Measurements from ENCODE around the gene ARHGAP35.
"Not testable (repeated sequence)": the region's sequence is repeated elsewhere in the genome, so short reads cannot be mapped to it uniquely, and the experiment has no call there.

ARHGAP35 gene

GRCh38 chr19:46868025-46868802, 7.4 kb downstream of the ARHGAP35 start:
- no peak for DNase-seq (ENCODE audit: low read depth, low spot score)

GRCh38 chr19:46871173-46871572, 10.4 kb downstream of the ARHGAP35 start:
- DNase-seq (ENCODE audit: low read depth, low spot score) = not testable (repeated sequence)

- no peak for DNase-seq (ENCODE audit: low read depth, low spot score)
Measured at GRCh38 chr19:46872967-46873366, 12.2 kb downstream of the ARHGAP35 start.

- no peak for DNase-seq (ENCODE audit: low read depth, low spot score)
Measured at GRCh38 chr19:46875234-46875633, 14.4 kb downstream of the ARHGAP35 start.

DNA sequence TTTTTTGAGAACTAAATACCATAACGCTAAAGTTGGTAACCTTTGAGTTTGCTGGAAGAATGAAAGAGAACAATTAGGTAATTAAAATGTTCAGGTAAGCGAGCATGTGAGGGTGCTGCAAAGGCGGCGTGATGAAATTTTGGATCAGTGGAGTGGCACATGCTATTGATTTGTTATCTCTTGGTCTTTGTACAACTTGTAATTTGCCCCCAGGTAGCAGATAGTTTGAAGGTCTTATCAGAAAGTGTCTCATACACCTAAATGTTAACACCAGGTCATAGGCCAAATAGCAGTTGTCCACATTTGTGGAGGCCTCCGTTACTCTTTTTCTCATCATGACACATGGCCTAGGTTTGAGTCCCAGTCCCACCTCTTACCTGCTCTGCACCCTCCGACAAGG, 14.9 kb downstream of the ARHGAP35 start:
- no peak for DNase-seq (ENCODE audit: low read depth, low spot score)

DNA sequence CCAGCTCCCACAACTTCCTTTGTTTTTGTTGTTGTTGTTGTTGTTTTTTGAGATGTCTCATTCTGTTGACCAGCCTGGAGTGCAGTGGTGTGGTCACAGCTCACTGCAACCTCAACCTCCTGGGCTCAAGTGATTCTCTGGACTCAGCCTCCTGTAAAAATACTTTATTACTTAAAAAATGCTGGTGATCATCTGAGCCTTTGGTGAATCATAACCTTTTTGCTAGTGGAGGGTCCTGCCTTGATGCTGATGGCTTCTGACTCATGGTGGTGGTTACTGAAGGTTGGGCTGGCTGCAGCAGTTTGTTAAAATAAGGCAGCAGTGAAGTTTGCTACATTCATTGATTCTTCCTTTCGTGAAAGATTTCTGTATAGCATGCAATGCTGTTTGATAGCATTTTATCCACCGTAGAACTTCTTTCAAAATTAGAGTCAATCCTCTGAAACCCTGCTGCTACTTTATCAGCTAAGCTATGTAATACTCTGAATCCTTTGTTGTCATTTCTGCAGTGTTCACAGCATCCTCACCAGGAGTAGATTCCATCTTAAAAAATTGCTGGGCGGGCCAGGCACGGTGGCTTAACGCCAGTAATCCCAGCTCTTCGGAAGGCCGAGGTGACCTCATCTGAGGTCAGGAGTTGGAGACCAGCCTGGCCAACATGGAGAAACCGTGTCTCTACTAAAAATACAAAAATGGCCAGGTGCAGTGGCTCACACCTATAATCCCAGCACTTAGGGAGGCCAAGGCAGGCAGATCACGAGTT, 18.0 kb downstream of the ARHGAP35 start:
- peak; percentile 88 for DNase-seq (ENCODE audit: low read depth, low spot score)

DNA sequence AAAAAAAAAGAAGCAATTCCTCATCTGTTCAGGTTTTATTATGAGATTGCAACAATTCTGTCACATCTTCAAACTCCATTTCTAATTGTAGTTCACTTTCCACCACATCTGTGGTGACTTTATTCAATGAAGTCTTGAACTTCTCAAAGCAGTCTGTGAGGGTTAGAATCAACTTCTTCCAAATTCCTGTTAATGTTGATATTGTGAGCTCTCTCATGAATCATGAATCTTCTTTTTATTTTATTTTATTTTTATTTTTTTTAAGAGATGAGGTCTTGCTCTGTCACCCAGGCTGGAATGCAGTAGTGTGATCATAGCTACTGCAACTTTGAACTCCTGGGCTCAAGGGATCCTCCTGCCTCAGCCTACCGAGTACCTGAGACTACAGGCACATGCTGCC, 19.6 kb downstream of the ARHGAP35 start:
- DNase-seq (ENCODE audit: low read depth, low spot score) = no peak

DNA sequence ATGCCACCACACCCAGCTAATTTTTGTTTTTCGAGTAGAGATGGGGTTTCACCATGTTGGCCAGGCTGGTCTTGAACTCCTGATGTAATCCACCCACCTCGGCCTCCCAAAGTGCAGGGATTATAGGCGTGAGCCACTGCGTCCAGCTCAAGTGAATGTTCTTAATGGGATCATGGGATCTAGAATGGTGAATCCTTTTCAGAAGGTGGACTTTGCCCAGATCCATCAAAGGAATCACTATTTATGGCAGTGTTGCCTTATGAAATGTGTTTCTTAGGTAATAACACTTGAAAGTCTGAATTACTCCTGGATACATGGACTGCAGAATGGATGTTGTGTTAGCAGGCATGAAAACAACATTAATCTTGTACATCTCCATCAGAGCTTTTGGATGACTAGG, 20.3 kb downstream of the ARHGAP35 start:
- no peak for DNase-seq (ENCODE audit: low read depth, low spot score)

DNA sequence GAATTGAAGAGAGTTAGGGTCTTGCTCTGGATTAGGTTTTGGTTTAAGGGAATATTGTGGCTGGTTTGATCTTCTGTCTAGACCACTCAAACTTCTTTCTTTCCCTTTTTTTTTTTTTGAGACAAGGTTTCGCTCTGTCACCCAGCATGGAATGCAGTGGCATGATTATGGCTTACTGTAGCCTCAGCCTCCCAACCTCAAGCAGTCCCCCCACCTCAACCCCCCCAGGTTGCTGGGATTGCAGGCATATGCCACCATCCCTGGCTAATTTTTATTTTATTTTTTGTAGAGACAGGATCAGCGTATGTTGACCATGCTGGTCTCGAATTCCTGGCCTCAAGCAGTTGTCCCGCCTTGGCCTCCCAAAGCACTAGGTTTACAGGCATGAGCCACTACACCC, 21.2 kb downstream of the ARHGAP35 start:
- no peak for DNase-seq (ENCODE audit: low read depth, low spot score)

DNA sequence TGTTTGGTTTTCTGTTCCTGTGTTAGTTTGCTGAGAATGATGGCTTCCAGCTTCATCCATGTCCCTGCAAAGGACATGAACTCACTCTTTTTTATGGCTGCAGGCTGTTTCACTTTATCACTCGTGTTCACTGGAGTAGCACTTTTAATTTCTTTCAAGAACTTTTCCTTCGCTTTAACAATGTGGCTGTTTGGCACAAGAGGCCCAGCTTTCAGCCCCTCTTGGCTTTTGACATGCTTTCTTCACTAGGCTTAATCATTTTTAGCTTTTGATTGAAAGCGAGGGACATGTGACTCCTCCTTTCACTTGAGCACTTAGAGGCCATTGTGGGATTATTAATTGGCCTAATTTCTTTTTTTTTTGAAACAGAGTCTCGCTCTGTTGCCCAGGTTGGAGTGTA, 22.0 kb downstream of the ARHGAP35 start:
- DNase-seq (ENCODE audit: low read depth, low spot score) = not testable (repeated sequence)

GRCh38 chr19:46885411-46885810, 24.6 kb downstream of the ARHGAP35 start:
- DNase-seq (ENCODE audit: low read depth, low spot score) = no peak

GRCh38 chr19:46886546-46887239, 25.9 kb downstream of the ARHGAP35 start:
- no peak for DNase-seq (ENCODE audit: low read depth, low spot score)

DNA sequence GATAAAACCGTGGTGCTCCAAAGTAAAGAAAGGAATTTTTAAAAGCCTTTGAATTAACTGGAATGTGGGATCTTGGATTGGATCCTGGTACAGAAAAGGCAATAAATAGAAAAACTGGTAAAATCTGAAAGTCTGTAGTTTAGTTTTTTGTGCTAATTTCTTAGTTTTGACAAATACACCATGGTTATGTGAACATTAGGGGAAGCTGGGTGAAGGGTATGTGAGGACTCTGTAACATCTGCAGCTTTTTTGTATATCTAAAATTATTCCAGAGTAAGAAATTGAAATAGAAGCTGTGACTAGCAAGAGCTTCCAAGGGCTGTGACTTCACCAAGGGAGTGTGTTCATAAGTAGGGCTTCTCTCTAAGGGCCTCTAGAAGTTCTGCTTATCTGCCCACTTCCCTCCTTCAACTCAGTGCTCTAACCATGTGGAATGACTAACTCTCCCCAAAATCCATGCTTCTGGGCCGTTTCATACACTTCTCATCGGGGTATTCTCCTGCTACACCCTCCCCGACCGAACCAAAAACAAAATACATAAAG, 26.5 kb downstream of the ARHGAP35 start:
- DNase-seq (ENCODE audit: low read depth, low spot score) = no peak

DNA sequence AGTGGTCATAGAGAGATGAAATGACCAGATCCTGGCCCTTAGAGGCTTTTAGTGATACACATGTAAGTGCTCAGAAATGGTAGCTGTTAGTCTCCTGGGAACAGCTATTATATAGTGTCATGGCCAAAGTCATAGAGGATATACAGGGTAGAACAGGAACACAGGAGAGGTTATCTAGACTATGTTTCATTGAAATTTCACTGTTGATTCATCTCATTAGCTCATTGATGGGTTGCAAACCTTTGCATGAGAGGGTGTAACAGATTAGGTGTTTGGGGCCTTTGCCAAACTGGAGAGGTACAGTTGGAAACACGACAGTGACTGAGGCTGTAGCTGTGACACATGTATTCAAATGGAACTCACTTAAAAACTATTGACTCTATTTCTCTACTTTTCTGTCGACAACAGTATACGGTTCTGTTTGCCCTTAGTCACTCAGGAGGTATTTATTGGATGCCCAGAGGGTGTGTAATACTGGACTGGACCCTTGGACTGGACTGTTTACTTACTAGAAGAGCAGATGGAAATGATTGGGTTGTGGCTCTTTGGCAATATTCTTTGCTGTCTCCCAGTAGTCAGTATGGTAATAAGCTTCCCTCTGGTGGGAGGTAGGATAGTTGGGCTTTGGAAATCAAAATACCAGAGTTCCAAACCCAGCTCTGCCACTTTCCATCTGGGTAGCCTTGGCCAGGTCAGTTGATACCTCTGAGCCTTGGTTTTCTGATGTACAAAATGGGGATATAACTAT, 29.8 kb downstream of the ARHGAP35 start:
- peak; percentile 65 for DNase-seq (ENCODE audit: low read depth, low spot score)

- no peak for DNase-seq (ENCODE audit: low read depth, low spot score)
Measured at GRCh38 chr19:46892252-46893179, 31.7 kb downstream of the ARHGAP35 start.

DNA sequence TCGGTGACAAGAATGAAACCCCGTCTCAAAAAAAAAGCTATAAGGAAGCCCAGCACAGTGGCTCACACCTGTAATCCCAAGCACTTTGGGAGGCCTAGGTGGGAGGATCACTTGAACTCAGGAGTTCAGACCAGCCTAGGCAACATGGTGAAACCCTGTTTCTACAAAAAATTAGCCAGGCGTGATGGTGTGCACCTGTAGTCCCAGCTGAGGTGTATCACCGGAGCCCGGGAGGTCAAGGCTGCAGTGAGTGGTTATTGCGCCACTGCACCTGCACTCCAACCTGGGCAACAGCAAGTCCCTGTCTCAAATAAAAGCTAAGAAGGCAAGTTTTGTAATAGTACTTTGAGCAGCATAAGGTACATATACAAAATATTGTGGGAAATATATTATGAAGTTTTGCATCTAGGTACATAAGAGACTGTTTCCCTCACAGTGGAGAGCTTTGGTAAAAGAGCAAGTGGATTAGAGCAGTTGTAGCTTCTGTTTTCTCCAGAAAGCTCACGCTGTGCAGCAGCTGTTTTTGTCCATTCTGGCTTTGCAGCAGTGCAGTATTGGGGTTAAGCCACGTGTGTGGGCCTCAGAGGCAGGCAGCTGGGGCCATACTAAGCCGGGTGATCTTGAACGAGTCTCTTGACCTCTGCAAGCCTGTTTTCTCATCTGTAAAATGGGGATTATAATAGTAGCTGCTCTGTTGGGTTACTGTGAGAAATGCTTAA, 35.4 kb downstream of the ARHGAP35 start:
- DNase-seq (ENCODE audit: low read depth, low spot score) = no peak

GRCh38 chr19:46898731-46899130, 37.9 kb downstream of the ARHGAP35 start:
- peak; percentile 69 for DNase-seq (ENCODE audit: low read depth, low spot score)

GRCh38 chr19:46900341-46900740, 39.5 kb downstream of the ARHGAP35 start:
- DNase-seq (ENCODE audit: low read depth, low spot score) = no peak

GRCh38 chr19:46901701-46902401, 41.1 kb downstream of the ARHGAP35 start:
- DNase-seq (ENCODE audit: low read depth, low spot score) = peak; percentile 72

Measured in astrocyte of the hippocampus (primary cell).